HCT116 (cell line): ENCODE results near the gene WDR82. TPM values are rescaled to one million over a fixed set of nuclear protein-coding genes. Genes with fewer than 3 reads are reported as not detected.

Experiments
- ATAC-seq: fragments of 200-7000 bp; cut with Tn5 transposase; 2 replicates; pipeline ENCODE4 v1.9.1; 2020; ENCODE audit warnings: mild to moderate bottlenecking, moderate library complexity
- BruUV-seq: library from RNA; stranded (reverse); fragments of 400-500 nt; replicated peaks from 2 replicates; lab custom pipeline; 2021; lab: Mats Ljungman, UMichigan
- CTCF ChIA-PET: fragments of 300-600 bp; sonication (Branson Sonifier 250); formaldehyde crosslinking; loops from one replicate; lab custom pipeline; 2021; ENCODE audit warnings: antibody characterized with exemption; lab: Charles Lee
- POLR2A ChIA-PET: fragments of 300-600, 350-600 bp; sonication (Branson Sonifier 250); formaldehyde crosslinking; loops from one replicate; lab custom pipeline; 2021; ENCODE audit warnings: antibody characterized with exemption; lab: Charles Lee
- RAD21 ChIA-PET, 2 experiments: fragments of 300-600 bp; sonication (Branson Sonifier 250); formaldehyde crosslinking; loops; one replicate each; lab custom pipeline; 2023; ENCODE audit warnings: low total read pairs in 2 of 2; ENCODE audit not compliant: uncharacterized antibody in 2 of 2, unreplicated experiment in 2 of 2, low non-redundant PET in 1 of 2; lab: Charles Lee
- DNase-seq: peaks from one replicate; pipeline ENCODE4 v3.0.0-alpha.2; 2010; ENCODE audit warnings: low read depth, low spot score
- H2AFZ ChIP-seq: fragments of 200-600 bp; shearing (Covaris generic), sonication (generic); 2 replicates; pipeline ENCODE4 v1.6.1; 2017; ENCODE audit warnings: low read depth, mixed run types, mixed read lengths, antibody characterized with exemption, low read length; ENCODE audit not compliant: poor library complexity, severe bottlenecking
- H3K27ac ChIP-seq: 2 replicates; pipeline ENCODE4 v1.5.1; 2012; ENCODE audit warnings: low read depth, low read length
- H3K27me3 ChIP-seq: fragments of 200-600 bp; sonication (generic); 2 replicates; pipeline ENCODE4 v1.6.1; 2016; ENCODE audit warnings: mixed run types, low read length, mixed read lengths; ENCODE audit not compliant: insufficient read depth
- H3K36me3 ChIP-seq, 2 experiments: fragments of 200-500 bp in 1 of 2; fragments of 200-600 bp in 1 of 2; sonication (Bioruptor generic) in 1 of 2; sonication (generic) in 1 of 2; 2 replicates each; pipeline versions ENCODE4 v1.5.1 to v1.6.1; 2014 to 2016; ENCODE audit warnings: low read length in 2 of 2, inconsistent platforms in 1 of 2, mixed read lengths in 1 of 2, mixed run types in 1 of 2; ENCODE audit not compliant: insufficient read depth in 2 of 2, control insufficient read depth in 1 of 2
- H3K4me1 ChIP-seq, 2 experiments: fragments of 200-600 bp in 1 of 2; sonication (generic) in 1 of 2; 2 replicates each; pipeline versions ENCODE4 v1.5.1 to v1.6.1; 2012 to 2017; ENCODE audit warnings: low read length in 2 of 2, inconsistent platforms in 1 of 2, mild to moderate bottlenecking in 1 of 2, mixed read lengths in 1 of 2, mixed run types in 1 of 2, moderate library complexity in 1 of 2; ENCODE audit not compliant: insufficient read depth in 2 of 2, control insufficient read depth in 1 of 2
- H3K4me2 ChIP-seq: fragments of 200-600 bp; sonication (generic); 2 replicates; pipeline ENCODE4 v1.6.1; 2017; ENCODE audit warnings: mixed run types, low read length, mixed read lengths
- H3K4me3 ChIP-seq, 2 experiments: fragments of 200-600 bp in 1 of 2; sonication (generic) in 1 of 2; replicated peaks in 1 of 2; 2 replicates each; pipeline ENCODE4 v1.5.1; 2011 to 2016; ENCODE audit warnings: low read length in 2 of 2, control low read depth in 1 of 2, low read depth in 1 of 2, mild to moderate bottlenecking in 1 of 2, mixed read lengths in 1 of 2, mixed run types in 1 of 2
- H3K79me2 ChIP-seq: fragments of 200-600 bp; sonication (generic); 2 replicates; pipeline ENCODE4 v1.6.1; 2017; ENCODE audit warnings: mild to moderate bottlenecking, mixed run types, low read length, moderate library complexity, mixed read lengths; ENCODE audit not compliant: insufficient read depth
- H3K9ac ChIP-seq: fragments of 200-600 bp; sonication (generic); 2 replicates; pipeline ENCODE4 v1.6.1; 2016; ENCODE audit warnings: low read length, mixed read lengths
- H3K9me2 ChIP-seq: fragments of 200-600 bp; sonication (generic), shearing (Covaris generic); 2 replicates; pipeline ENCODE4 v1.6.1; 2017; ENCODE audit warnings: mixed run types, mild to moderate bottlenecking, moderate library complexity; ENCODE audit not compliant: insufficient read depth
- H3K9me3 ChIP-seq, 2 experiments: fragments of 200-500 bp in 1 of 2; fragments of 200-600 bp in 1 of 2; sonication (Bioruptor generic) in 1 of 2; sonication (generic) in 1 of 2; 2 replicates each; pipeline ENCODE4 v1.6.1; 2014 to 2017; ENCODE audit warnings: low read length in 2 of 2, mixed read lengths in 2 of 2, inconsistent platforms in 1 of 2, low read depth in 1 of 2, mild to moderate bottlenecking in 1 of 2, mixed run types in 1 of 2, moderate library complexity in 1 of 2; ENCODE audit not compliant: control insufficient read depth in 1 of 2, insufficient read depth in 1 of 2
- H4K20me1 ChIP-seq: fragments of 200-600 bp; sonication (generic), shearing (Covaris generic); 2 replicates; pipeline ENCODE4 v1.6.1; 2017; ENCODE audit warnings: mixed run types, mild to moderate bottlenecking, moderate library complexity; ENCODE audit not compliant: insufficient read depth
- CEBPB ChIP-seq: IDR thresholded peaks from 2 replicates; pipeline ENCODE4 v1.6.1; 2012; ENCODE audit warnings: low read depth
- CTCF ChIP-seq, 3 experiments: fragments of 200-600 bp in 1 of 3; sonication (generic) in 1 of 3; IDR thresholded peaks in 2 of 3; conservative IDR thresholded peaks in 1 of 3; 2 replicates each; pipeline ENCODE4 v1.5.1; 2012 to 2017; ENCODE audit warnings: low read depth in 2 of 3, low read length in 2 of 3, antibody characterized with exemption in 1 of 3, borderline replicate concordance in 1 of 3, control low read depth in 1 of 3, mild to moderate bottlenecking in 1 of 3, mixed read lengths in 1 of 3, mixed run types in 1 of 3, moderate library complexity in 1 of 3; ENCODE audit not compliant: insufficient read depth in 1 of 3
- EZH2phosphoT487 ChIP-seq: fragments of 200-600 bp; IDR thresholded peaks from 2 replicates; pipeline ENCODE4 v1.6.1; 2018; ENCODE audit warnings: antibody characterized with exemption, borderline replicate concordance
- JUND ChIP-seq: IDR thresholded peaks from 2 replicates; pipeline ENCODE4 v1.6.1; 2012
- MAX ChIP-seq: IDR thresholded peaks from 2 replicates; pipeline ENCODE4 v1.6.1; 2012
- POLR2A ChIP-seq: IDR thresholded peaks from 2 replicates; pipeline ENCODE4 v1.7.0; 2011; ENCODE audit warnings: borderline replicate concordance; ENCODE audit not compliant: insufficient read depth, insufficient read length; ENCODE audit errors: extremely low read depth
- POLR2AphosphoS5 ChIP-seq: IDR thresholded peaks from 2 replicates; pipeline ENCODE4 v1.6.1; 2011; ENCODE audit warnings: mild to moderate bottlenecking, low read depth, low read length, moderate library complexity
- SRF ChIP-seq: IDR thresholded peaks from 2 replicates; pipeline ENCODE4 v1.6.1; 2012; ENCODE audit warnings: low read depth
- TCF7L2 ChIP-seq: IDR thresholded peaks from 2 replicates; pipeline ENCODE4 v1.7.0; 2011; ENCODE audit warnings: borderline replicate concordance, inconsistent platforms; ENCODE audit not compliant: insufficient read depth, insufficient read length; ENCODE audit errors: extremely low read depth
- YY1 ChIP-seq: IDR thresholded peaks from 2 replicates; pipeline ENCODE4 v1.6.1; 2011; ENCODE audit warnings: low read length, low read depth, moderate library complexity, mild to moderate bottlenecking; ENCODE audit not compliant: insufficient replicate concordance; ENCODE audit errors: extremely low read depth
- ZNF274 ChIP-seq: fragments of 200-500 bp; sonication (Bioruptor generic); IDR thresholded peaks from 2 replicates; pipeline ENCODE4 v1.6.1; 2014; ENCODE audit warnings: mild to moderate bottlenecking, low read depth, low read length, inconsistent platforms
- intact Hi-C: fragments of 100-400 bp; cut with micrococcal nuclease; formaldehyde crosslinking; loops from 2 replicates; pipeline ENCODE4 v1.10.0; 2022
- total RNA-seq: library from RNA; stranded (reverse); gene quantifications from one replicate; pipeline ENCODE4 v1.2.1, GENCODE V29; 2021; ENCODE audit not compliant: unreplicated experiment

WDR82 gene
- total RNA-seq, 1 experiment from 2014 or later: 89.7 TPM

GRCh38 chr3:52306978-52307377 lies 28.5 kb upstream of the WDR82 start:
- BruUV-seq: no TSS peak
- RAD21 ChIA-PET: no interaction called here
- Histone ChIP-seq H3K9ac (no peak overlapping the region), H3K27me3 (no peaks in the 10 kb centered on the region), H3K4me3 (no peak overlapping the region), H4K20me1 (no peaks in the 10 kb centered on the region), H3K4me1 (no peaks in the 10 kb centered on the region), H3K36me3 (no peaks in the 10 kb centered on the region), H2AFZ (no peak overlapping the region), H3K9me3 (no peaks in the 10 kb centered on the region), H3K4me2 (no peak overlapping the region), H3K27ac (no peak overlapping the region), H3K79me2 (no peaks in the 10 kb centered on the region), H3K9me2 (no peaks in the 10 kb centered on the region)
- no peak for TF ChIP-seq SRF
- no peak for TF ChIP-seq CEBPB
- TF ChIP-seq CTCF (IDR thresholded peaks at IDR 0.05 in 2 of 3, conservative IDR thresholded peaks at IDR 0.05 in 1 of 3; ENCODE audit: borderline replicate concordance in 1 of 3, insufficient read depth in 1 of 3, low read depth in 2 of 3, low read length in 2 of 3): no peak
- TF ChIP-seq TCF7L2: no peak
- TF ChIP-seq ZNF274: no peak
- TF ChIP-seq POLR2AphosphoS5: no peak
- TF ChIP-seq MAX: no peak
- TF ChIP-seq JUND: no peak
- no peak for TF ChIP-seq POLR2A
- no peak for TF ChIP-seq EZH2phosphoT487
- no peak for TF ChIP-seq YY1
- CTCF ChIA-PET: no interaction called here
- intact Hi-C loops: no loop called here
- POLR2A ChIA-PET: no interaction called here
- ATAC-seq: no peak
- DNase-seq: no peak
